ENCODE results near the gene CEP290. TPM values are rescaled to one million over a fixed set of nuclear protein-coding genes. Genes with fewer than 3 reads are reported as not detected.

Gene CEP290
- total and polyA plus RNA-seq, 3 experiments from 2014 or later: 9.8 to 15.9 (median 14.2) TPM

- no peaks in the 10 kb centered on the region for H3K36me3 Mint-ChIP-seq
- no peak overlapping the region for H3K4me3 Mint-ChIP-seq
- no peaks in the 10 kb centered on the region for H3K36me3 ChIP-seq (ENCODE audit: insufficient read depth, low read length)
- H3K4me3 ChIP-seq (ENCODE audit: low read length): no peak overlapping the region
- H3K27me3 Mint-ChIP-seq: peaks cover 5 to 14% of the 10 kb centered on the region in 2 donors
- no peaks in the 10 kb centered on the region for H3K27me3 ChIP-seq (ENCODE audit: insufficient read depth, low read length, poor library complexity, severe bottlenecking)
- H3K9me3 Mint-ChIP-seq: peaks cover 0 to 5% (median 2%) of the 10 kb centered on the region in 5 donors
- H3K4me1 ChIP-seq (ENCODE audit: insufficient read depth, low read length): no peaks in the 10 kb centered on the region
- ChIA-PET POLR2A (no interaction called here), CTCF (no interaction called here)
- no peak overlapping the region for H3K27ac ChIP-seq (ENCODE audit: low read depth, low read length)
- H3K27ac Mint-ChIP-seq: no peak overlapping the region
- no peaks in the 10 kb centered on the region for H3K9me3 ChIP-seq (ENCODE audit: low read length)
- DNase-seq: no peak
- no peaks in the 10 kb centered on the region for H3K4me1 Mint-ChIP-seq
Observed at GRCh38 chr12:88001327-88001726, 140.6 kb downstream of the CEP290 start.

Other genes with a start within 250 kb of the CEP290 start
- gene C12orf50, start 112.7 kb downstream of the CEP290 start, total RNA-seq: not detected
- not detected for gene C12orf50, start 112.7 kb downstream of the CEP290 start, polyA plus RNA-seq
- 10 to 100 TPM in 1 of 2 experiments, 1 to 10 TPM in 1; 7.7 to 10.1 TPM for gene TMTC3, start 219 bp upstream of the CEP290 start, total RNA-seq
- 1.8 TPM for gene TMTC3, start 219 bp upstream of the CEP290 start, polyA plus RNA-seq